GM21515 (cell line): Measurements from ENCODE around the gene INPP1.

Experiments
- ATAC-seq: cut with Tn5 transposase; IDR thresholded peaks from one replicate; pipeline ENCODE4 v1.9.1; 2021; ENCODE audit not compliant: unreplicated experiment

The INPP1 gene

DNA sequence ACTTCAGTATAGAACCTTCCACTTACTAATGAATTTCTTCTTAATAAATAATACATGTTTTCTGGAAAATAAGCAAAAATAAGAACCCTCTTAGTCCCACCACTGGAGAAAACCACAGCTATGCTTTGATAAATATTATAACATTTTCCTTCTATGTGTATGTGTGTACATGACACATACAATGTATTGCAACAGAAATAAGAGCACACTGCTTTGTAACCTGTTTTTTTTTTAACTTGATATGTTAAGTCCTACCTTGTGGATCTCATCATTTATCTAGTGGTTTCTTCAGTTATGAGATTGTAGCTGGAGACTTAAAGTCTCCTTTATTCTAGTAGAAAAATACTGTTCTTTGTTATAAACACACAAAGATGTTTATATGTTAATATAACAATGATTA lies 17.2 kb downstream of the INPP1 start:
- no peak for ATAC-seq

DNA sequence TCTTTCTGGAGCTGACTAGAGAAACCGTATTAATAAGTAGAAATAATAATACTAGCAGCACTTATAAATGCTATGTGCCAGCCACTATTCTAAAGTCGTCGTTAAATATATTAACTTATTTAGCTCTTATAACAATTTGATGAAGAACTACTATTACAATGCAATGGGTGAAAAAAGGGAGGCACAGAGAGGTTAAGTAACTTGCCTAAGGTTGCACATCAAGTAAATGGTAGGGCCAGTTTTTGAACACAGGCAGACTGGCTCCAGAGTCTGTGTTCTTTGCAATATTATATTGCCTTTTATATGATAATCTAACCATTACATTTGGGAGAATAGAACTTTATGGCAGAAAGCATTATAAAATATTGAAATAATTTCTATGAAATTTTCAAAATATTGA lies 17.6 kb downstream of the INPP1 start:
- ATAC-seq = no peak

DNA sequence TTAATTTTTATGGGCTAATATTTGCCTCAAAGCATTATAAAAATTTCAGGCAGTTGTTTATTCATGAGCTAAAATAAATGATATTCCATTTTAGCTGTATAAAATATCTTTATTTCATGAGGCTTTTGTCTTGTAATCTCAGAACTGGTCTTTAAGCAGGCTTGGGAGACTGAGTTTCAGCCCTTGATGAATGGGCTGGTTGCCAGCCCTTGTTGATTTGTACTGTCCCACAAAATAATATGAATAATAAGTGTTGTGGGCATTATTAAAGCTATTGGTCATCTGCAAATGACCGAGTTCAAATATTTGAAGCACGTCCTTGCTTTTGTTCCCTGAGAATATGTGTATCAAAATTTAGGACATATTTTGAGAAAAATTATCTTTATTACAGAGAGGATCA lies 18.2 kb downstream of the INPP1 start:
- no peak for ATAC-seq

DNA sequence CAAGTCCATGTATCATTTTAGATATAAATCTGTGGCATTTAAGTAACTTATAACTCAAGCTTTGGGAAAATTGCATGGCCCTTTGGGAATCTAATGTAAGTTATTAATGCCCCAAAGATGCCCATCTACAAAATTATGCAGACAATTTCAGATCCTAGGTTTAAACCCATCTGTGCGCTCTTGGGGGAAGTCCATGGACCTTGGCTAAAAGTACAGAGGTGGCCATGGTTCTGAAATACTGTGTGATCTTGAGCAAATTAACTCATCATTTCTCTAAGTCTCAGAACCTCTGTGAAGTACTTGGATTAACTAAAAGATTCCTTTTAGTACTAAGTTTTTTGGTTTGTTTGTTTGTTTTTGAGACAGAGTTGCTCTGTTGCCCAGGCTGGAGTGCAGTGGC lies 19.5 kb downstream of the INPP1 start:
- no peak for ATAC-seq

DNA sequence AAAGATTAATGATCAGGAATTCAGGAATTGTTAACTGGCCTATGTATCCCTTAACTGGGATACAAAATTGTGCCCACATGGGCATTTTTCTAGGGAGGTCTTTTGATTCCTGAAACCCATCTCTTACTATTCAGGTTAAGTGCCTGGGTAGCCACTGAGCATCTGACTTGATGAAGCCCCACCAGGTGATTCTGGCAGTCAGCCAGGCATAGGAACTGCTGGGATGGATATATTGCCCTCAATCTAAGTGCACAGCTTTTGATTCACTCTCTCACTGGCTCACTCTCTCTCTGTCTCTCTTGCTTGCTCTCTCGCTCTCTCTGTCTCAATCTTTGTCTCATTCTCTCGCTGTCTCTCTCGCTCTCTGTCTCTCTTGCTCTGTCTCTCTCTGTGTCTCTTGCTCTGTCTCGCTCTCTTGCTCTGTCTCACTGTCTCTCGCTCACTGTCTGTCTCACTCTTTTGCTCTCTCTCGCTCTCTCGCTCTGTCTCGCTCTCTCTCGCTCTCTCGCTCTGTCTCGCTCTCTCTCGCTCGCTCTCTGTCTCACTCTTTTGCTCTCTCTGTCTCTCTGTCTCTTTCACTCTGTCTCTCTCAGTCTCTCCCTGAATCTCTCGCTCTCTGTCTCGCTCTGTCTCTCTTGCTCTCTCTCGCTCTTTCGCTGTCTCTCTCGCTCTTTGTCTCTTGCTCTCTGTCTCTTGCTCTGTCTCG lies 22.3 kb downstream of the INPP1 start:
- no peak for ATAC-seq

DNA sequence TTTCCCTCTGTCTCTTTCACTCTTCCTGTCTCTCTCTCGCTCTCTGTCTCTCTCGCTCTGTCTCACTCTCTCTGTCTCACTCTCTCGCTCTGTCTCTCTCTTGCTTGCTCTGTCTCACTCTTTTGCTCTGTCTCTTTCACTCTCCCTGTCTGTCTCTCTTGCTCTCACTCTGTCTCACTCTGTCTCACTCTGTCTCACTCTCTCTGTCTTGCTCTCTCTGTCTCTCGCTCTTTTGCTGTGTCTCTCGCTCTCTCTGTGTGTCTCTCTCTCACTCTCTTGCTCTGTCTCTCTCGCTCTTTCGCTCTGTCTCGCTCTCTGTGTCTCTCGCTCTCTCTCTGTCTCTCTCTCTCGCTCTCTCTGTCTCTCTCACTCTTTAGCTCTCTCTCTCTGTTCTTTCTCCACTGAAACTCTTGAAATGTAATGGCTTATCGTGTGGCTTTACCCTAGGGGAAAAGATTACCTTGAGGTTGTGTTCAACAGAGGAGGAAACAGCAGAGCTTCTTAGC lies 22.9 kb downstream of the INPP1 start:
- ATAC-seq = no peak

DNA sequence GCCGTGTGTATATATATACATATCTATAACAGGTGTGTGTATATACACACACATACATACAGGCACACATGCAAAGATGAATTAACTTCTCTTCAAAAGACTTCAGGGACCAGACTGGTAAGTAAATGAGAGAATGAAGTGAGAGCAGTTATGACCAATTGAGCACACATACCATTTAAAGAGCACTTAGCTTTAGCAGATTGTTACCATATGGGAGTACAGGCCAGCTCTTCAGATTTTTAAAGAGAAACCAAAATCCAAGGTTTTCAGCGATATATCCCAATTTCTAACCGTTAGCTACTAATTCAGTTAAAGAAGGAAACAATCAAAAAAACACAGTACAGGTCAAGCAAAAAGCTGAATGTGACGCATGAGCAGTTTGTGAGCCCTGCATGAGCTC lies 23.7 kb downstream of the INPP1 start:
- no peak for ATAC-seq

DNA sequence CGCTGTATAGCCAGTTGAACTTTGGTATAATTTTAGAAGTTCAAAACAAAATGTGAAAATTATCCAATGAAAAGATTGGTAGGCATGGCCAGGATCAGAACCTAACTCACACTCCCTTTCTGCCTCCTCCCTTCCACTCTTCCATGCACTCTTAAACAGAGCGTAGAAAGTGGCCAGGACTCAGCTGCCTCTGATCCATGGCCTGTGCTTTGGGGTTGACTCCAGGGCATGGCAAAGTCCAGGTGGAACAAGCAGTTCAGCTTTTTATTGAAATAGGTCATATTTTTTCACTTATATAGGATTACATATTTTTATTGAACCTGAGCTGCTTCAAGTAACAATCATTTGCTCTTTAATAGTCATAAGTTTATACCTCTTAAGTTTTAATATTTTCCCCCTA lies 26.2 kb downstream of the INPP1 start:
- ATAC-seq = no peak

DNA sequence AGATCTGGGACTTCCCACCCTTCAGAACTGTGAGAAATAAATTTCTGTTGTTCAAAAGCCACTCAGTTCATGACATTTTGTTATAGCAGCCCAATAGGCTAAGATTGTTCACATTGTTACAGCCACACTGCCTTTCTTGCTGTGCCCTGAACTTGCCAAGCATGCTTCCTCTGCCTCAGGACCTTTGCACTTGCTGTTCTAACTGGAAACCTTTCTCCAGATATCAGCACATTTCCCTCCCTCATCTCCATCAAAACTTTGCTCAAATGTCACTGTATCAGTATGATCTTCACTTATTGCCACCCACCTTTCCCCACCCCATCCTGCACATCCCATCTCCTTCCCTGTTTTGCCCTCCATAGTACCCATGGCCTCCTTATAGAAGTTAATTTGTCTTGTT lies 32.7 kb downstream of the INPP1 start:
- no peak for ATAC-seq

DNA sequence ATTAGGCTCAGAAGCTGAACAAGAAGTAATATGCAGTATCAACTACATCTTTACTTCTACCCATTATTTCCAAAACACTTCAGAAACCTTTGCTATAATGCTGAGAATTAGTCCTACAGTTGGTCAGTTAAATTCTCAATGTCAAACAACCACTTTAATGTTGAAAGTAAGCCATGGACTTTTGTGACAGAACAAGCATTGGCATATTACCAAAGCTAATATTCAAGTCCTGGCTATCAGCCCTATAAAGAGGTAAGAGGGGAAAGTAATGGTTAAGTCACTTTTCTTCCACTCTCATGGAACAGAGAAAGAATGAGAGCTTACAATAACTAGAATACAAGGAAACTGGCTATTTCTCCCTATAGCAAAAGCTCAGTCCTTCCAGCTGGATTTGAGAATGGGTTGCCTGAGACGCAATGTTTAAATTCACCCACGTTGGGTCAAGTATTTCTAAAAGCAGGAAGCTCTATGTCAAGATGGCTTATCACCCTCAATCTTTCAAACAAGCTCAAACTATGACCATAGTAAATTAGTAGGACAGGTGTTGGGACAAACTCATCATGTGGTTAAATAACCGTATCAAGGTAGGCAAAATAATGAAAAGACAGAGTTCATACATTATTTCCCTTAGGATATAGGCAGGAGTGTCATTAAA lies 33.3 kb downstream of the INPP1 start:
- no peak for ATAC-seq

DNA sequence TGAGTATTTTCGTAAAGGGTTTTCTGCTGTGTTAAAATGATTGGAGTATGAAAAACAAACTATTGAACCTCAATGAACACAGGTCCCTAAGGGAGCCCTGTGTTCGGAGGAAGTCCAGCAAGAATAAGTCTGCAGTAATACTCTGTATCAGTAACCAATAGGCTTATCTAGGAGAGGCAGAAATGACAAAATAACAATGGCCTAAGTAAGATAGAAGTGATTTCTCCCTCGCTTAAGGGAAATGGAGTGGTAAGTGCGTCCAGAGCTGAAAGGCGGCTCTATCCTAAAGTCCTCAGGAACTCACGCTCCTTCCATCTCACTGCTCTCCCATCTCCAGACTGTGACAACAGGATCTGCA lies 35.5 kb downstream of the INPP1 start:
- ATAC-seq = no peak

DNA sequence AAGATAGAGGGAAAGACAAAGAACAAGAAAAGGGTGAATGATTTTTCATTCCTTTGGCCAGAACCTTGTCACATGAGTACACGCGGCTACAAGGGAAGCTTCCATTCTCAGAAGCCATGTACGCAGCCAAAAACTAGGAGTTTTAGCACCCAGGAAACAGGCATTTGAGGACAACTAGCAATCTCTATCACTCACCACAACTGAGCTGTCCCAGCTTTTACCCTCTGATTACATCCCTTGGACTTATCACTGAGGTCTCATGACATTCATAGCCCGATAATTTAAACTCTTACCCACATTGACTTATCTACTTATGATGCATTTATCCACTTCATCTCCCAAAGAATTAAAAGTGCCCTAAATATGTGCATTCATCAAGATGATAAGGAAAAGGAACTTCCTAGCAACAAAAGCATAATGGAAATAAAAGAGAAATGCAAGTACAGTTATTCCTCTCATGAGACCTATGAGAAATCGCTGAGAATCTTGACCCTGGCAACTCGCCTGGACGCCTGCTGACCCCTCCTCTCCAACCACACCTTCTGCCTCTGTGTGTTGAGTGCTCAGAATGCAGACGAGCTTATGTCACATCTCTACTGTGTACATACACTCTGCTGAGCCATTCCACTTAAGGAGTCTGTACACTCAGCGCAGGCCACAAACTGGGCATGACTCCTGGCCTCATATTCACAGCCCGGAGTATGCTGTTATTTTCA lies 36.0 kb downstream of the INPP1 start:
- no peak for ATAC-seq

DNA sequence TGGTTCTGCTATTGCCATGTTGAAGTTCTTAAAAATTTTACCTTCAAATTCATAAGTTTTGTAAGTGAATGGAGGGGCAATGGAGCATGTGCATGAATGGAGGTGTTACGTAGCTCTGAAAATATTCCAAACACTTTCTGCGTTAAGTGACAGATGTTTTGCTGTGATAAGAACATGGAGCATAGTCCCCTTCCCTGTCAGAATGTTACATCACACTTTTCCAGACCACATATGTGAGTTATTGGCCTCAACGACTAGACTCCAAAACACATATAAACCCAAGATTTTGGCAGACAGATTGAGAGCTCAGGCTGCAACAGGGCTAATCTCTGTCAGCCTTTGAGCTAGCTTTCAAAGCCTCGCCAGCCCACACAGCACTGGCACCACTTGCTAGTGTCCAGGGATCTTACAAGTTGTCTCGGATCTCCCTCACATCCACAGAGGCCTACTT lies 37.6 kb downstream of the INPP1 start:
- ATAC-seq = no peak

DNA sequence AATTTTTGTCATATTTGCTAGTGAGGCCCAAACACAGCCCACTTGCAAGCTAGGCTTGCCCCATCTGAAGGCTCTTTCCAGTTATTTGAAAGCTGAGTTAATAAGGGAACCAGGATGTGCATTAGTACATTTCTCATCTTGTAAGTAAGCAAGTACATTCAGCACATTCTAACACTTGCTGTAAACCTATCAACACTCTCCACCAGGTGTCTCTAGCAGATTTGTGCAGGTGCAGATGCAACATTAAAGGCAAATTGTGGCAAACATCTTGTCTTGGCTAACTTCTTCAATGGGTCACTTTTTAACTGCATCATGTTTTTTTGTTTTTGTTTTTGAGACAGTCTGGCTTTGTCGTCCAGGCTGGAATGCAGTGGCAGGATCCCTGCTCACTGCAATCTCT lies 39.5 kb downstream of the INPP1 start:
- ATAC-seq = peak; percentile 93

DNA sequence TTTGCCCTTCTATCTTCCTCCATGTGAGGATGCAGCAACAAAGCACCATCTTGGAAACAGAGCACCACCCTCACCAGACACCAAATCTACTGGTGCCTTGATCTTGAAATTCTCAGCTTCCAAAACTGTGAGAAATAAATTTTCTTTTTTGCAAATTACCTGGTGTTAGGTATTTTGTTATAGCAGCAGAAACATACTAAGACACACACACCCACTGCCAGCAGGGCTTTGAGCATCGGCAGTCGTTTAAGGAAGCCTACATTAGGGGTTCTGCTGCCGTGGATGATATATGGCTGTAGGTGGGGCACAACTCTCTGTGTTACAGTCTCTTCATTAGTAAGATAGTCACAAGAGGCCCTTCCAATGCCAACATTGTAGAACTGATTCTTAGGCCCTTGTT lies 44.0 kb downstream of the INPP1 start:
- no peak for ATAC-seq

DNA sequence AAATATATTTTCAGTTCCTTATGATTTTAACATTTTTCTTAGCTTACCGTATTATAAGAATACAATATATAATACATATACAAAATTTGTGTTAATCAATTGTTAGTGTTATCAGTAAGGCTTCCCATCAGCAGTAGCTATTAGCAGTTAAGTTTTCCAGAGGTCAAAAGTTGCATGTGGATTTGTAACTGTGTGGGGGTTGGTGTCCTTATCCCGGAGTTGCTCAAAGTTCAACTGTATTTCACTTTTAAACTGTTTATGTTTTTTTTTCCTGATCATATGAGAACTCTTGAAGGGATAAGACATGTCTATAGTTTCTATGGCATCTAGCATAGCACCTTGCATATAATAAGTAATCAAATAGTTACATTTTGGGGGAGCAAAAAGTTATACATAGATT lies 52.9 kb downstream of the INPP1 start:
- ATAC-seq = no peak

DNA sequence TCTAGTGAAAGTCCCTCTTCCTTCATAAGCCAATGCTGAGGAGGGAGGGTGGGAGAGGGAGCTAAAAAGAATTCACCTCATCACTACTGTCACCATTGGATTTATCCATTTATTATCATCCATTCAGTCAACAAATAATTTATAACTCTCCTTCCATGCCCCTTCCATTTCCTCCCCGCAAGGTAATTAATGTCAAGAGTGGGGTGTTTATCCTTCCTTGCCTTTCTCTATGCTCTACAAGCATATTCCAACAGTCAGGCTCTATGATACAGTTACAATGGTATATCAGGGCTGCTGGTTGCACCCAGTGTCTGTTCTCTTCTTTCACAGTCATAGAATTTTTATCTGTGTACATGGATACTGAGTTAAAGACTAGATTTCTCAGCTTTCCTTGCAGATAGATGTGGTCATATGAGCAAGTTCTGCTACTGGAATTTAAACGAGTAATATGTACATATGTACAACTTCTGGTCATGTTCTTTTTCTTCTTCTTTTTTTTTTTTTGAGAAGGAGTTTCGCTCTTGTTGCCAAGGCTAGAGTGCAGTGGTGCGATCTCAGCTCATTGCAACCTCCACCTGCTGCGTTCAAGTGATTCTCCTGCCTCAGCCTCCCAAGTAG lies 59.7 kb downstream of the INPP1 start:
- ATAC-seq = no peak

DNA sequence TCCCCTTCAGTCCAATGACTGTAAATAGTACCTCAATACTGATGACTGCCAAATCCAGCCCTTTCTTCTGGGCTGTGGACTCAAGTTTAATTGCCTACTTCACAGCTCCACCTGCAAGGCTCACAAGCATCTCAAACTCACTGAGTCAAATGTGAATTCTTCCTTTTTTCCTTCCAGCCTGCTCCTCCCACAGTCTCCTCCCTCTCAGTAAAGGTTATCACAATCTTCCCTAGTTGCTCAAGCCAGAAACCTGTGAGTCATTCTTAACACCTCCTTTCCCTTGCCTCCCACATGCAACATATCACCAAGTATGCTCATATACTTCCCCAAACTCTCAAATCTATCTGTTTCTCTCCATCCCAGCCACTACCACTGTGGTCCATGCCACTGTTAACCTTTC lies 61.1 kb downstream of the INPP1 start:
- ATAC-seq = no peak

DNA sequence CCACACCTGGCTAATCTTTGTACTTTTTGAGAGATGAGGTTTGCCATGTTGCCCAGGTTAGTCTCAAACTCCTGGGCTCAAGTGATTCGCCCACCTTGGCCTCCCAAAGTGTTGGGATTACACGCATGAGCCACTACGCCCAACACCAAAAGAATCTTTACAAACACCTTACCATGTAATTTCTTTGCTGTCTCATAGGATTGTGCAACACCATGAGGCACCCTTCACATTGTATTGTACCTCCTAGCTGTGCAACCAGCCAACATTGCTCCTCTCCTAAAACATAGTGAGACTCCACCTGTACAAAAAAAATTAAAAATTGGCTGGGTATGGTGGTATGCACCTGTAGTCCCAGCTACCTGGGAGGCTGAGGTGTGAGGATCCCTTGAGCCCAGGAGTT lies 61.7 kb downstream of the INPP1 start:
- no peak for ATAC-seq

DNA sequence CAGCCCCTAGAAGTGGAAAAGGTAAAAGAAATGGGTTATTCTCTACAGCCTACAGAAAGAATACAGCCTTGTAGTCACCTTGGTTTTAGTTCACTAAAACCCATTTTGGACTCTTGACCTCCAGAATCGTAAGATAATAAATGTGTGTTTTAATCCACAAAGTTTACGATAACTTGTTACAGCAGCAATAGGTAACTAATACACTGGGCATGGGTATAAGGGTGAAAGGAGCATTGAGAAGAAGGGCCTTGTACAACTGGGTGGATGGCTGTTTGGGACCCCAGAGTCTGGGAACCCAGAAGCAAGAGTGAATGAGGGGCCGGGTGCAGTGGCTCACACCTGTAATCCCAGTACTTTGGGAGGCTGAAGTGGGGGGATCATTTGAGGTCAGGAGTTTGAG lies 62.6 kb downstream of the INPP1 start:
- ATAC-seq = no peak

DNA sequence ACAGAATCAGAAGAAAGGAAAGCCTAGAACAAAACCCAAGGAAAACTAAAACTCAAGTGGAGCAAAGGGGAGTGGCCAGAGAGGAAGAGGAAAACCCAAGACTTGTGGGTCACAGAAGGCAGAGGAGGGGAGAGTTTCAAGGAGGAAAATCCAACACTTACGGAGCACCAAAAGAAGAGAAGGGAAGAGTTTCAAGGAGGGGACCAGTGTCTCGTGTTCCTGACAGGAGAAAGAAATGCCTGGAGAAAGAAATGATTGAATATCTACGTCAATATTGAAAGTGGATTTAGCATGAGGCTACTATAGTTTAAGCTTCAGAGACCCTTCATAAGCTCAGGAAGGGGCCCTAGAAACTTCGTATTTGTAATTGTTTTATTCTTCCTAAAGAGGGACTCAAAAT lies 63.4 kb downstream of the INPP1 start:
- no peak for ATAC-seq

DNA sequence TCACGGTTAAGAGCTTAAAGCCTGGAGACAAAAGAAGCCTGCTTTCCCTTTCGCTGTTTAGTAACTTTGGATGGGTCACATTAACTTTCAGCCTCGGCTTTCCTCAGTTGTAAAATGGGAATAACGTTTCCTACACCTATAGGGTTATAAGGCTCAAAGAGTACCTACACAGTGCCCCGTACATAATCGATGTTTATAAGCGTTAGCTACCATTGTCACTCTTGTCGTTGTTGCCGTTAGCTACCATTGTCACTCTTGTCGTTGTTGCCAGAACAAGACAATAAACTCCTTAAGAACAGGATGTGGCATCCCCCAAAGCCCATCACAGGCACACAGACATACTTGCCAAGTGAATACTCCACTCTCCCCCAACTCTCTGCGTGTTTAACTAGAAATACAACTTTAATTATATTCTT lies 63.9 kb downstream of the INPP1 start:
- no peak for ATAC-seq
